Epidermal melanocyte (primary cell): ENCODE measurements around the gene DAPK2.

Experiments used
- DNase-seq: peaks from one replicate; pipeline ENCODE4 v3.0.0; 2011; ENCODE audit warnings: low spot score; ENCODE audit not compliant: insufficient read length

DAPK2 gene

GRCh38 chr15:63943829-63944680, 102.2 kb downstream of the DAPK2 start:
- DNase-seq = no peak

DNA sequence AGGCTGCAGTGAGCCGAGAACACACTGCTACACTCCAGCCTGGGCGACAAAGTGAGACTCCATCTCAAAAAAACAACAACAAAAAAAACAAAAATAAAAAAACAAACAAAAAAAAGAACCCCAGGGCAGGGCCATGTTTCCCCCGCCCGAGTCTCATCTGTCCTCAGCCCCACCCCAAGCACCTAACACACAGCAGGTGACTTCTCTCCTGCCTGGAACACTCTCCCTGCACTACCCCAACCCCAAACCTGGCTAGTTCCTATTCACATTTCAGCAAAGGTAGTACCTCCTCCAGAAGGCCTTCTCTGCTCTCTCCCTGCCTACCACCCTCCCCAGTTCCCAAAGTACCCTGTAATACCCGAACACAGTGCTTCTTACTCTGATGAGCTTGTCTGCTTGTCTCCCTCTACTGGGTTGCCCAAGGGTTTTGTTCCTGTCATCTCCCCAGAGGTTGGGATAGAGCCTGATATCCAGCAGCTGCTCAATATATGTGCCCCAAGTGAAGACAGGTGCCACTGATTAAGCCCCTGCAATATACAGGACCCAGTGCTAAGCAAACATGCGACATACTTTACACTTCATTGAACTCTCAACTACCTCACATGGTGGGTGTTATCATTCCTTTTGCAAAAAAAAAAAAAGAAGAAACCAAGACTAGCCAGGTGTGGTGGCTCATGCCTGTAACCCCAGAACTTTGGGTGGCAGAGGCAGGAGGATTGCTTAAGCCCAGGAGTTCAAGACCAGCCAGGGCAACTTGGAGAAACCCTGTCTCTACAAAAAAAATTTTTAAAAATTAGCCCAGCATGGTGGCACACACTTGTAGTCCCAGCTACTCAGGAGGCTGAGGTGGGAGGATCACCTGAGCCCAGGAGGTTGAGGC, 103.6 kb downstream of the DAPK2 start:
- DNase-seq = no peak

DNA sequence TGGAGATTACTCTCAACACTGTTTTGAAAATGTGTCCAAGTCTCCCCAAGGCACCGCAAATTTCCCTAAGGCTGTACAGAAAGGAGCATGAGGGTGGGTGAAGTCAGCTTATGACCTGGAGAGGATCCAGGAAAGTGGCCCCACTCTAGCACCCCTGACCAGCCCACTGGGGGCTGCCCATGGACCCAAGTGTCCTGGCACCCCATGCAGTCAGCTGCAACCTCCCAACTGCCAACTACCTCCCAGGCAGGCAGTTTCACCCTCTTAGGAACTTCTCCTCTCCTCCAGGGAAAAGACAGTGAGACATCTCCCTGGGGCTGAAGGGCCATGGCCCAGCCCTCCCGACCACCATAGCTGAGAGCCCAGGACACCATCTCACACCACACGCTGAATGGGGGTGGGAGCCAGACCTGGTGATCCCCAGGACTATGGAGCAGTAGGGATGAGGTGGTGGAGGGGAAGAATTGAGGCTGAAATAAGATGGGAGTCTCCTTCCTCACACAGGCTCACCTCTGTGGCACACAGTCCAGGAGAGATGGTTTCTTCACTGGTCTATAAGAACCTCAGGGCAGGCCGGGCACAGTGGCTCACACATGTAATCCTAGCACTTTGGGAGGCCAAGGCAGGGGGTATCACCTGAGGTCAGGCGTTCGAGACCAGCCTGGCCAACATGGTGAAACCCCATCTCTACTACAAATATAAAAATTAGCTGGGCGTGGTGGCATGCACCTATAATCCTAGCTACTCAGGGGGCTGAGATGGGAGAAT, 104.4 kb downstream of the DAPK2 start:
- DNase-seq = no peak

- DNase-seq = no peak
Measured at GRCh38 chr15:63940966-63941620, 105.2 kb downstream of the DAPK2 start.

DNA sequence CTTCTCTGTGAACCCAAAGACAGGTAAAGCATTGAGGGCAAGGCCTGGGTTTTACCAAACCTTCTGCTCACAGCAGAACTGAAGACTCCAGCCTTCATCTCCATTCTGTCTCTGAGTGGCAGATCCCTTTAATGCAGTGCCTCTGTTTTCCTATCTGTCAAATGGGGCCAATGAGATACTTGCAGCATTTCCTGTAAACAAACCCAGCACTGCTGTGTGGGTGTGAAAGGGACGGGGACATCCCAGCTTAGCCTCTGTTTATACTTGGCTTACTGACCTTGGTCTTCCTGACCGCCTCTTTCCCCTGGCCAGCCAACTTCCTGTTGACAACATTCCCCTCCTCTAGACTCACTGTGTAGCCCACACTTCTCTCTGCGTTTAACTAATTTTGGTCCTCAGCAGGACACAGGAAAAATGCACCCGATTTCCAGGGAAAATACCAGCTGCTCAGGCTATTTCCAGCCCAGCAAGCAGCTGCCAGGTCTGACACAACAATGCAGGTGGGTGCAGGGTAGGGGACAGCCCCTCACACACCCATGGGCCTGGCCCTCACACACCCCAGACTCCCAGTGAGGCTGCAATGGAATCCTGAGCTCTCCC, 106.7 kb downstream of the DAPK2 start:
- DNase-seq = no peak

- no peak for DNase-seq
Measured at GRCh38 chr15:63938486-63939061, 107.7 kb downstream of the DAPK2 start.

DNA sequence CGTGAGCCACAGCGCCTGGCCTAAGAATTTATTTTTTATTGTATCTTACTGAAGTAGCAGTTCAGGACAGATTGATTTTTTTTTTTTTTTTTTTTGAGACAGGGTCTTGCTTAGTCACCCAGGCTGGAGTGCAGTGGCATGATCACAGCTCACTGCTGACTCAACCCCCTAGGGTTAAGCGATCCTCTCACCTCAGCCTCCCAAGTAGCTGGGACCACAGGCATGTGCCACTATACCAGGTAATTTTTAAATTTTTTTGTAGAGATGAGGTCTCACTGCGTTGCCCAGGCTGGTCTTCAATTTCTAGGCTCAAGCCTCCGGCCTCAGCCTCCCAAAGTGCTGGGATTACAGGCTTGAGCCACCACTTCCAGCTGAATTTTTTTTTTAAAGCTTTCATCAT, 112.8 kb downstream of the DAPK2 start:
- no peak for DNase-seq

GRCh38 chr15:63931556-63931955, 114.7 kb downstream of the DAPK2 start:
- DNase-seq = no peak

- DNase-seq = no peak
Measured at GRCh38 chr15:63930034-63930433, 116.3 kb downstream of the DAPK2 start.

GRCh38 chr15:63928185-63928842, 118.0 kb downstream of the DAPK2 start:
- no peak for DNase-seq

- no peak for DNase-seq
Measured at GRCh38 chr15:63923993-63924950, 122.0 kb downstream of the DAPK2 start.

- DNase-seq = no peak
Measured at GRCh38 chr15:63922916-63923315, 123.4 kb downstream of the DAPK2 start.

DNA sequence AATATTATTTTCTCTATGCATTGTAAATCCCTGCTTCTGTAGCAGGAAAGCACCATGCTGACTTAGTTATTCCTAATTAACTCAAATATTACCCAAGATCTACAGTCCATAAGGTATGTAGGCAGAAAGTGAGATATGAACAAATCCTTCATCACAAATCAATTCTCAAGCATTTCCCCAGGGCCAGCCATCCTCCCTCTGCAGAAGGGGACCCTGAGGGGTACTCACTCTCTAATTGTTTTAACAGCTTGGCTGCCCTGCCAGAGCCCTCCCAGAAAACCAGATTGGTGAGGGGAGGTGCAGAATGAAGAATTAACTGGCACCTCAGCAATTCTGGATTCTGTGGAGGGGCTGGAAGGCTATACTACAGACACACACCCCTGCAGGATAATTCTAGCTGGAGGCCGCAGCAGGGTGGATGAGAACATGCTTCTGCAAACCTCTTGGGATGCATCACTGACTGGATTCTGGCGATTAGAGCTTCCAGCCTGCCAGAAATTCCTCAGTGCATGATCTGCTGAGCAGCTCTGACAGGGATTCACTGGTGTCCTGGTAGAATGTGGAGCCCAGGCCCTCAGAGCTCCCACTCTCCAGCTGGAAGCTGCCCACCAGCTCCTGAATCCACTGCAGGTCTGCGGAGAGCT, 123.9 kb downstream of the DAPK2 start:
- no peak for DNase-seq

GRCh38 chr15:63920504-63921175, 125.6 kb downstream of the DAPK2 start:
- DNase-seq = no peak

DNA sequence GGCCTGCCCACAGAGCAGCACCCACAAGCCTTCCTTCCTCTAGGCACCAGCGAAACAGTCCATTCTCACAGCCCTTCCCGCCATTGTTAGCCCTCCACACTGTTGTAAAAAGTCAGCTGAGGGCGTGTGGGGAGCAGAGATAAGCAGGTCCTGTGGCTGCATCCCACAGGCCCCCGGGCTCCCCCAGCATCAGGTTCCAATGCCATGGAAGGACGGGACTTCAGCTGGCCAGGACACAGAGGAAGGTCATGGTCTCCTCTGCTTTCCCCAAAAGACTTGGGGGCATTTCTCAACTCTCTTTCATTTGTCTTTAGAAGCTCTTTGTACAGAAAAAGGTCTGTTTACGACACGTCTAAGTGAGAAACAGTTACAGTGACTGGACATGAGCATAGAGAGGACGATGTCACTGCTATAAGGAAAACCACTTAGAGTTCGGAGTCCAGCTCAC, 127.4 kb downstream of the DAPK2 start:
- DNase-seq = no peak

DNA sequence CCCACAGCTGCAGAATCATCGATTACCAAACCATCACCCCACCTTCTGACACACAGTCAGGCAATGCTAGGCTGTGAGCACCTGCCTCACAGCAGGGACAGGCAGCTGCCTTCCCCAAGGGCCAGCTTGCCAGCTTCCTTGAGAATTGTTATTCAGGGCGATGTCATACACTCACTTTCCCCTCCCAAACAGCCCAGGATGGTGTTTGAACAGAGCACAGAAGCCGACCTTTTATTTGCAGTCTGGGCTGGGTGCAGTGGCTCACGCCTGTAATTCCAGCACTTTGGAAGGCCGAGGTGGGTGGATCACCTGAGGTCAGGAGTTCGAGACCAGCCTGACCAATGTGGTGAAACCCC, 128.0 kb downstream of the DAPK2 start:
- DNase-seq = no peak

- no peak for DNase-seq
Measured at GRCh38 chr15:63917588-63918316, 128.5 kb downstream of the DAPK2 start.
